ENCODE measurements around the gene POLR1G. TPM values are rescaled to one million over a fixed set of nuclear protein-coding genes. Genes with fewer than 3 reads are reported as not detected.

Gene POLR1G
- total RNA-seq, 1 donor from 2014 or later, result 24.4 TPM

DNA sequence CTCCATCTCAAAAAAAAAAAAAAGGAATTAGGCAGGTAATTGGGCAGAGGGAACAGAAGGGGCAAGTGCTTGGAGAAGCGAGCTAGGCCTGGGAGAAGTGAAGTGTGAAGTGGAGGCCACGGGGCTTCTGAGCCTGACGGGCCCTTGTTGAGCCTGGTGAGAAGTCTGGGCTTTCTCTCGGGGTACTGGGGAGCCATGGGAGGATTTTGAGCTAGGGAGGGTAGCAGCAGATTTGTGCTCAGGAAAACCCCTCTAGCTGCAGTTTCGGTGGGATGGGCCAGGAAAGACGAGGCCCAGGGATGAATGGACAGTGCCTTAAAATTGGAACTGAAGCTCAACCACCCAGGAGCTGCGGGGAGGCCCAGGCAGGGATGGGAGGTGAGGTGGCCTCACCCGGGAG, 8.0 kb downstream of the POLR1G start:
- Histone ChIP-seq H3K27me3 (ENCODE audit: control insufficient read depth, insufficient read depth, low read length) (no peaks in the 10 kb centered on the region), H3K4me3 (ENCODE audit: low read depth, low read length) (no peak overlapping the region), H3K36me3 (ENCODE audit: control insufficient read depth, insufficient read depth, low read length) (no peaks in the 10 kb centered on the region)
- no peak for DNase-seq (ENCODE audit: low read depth)
- TF ChIP-seq, protein P1, sequence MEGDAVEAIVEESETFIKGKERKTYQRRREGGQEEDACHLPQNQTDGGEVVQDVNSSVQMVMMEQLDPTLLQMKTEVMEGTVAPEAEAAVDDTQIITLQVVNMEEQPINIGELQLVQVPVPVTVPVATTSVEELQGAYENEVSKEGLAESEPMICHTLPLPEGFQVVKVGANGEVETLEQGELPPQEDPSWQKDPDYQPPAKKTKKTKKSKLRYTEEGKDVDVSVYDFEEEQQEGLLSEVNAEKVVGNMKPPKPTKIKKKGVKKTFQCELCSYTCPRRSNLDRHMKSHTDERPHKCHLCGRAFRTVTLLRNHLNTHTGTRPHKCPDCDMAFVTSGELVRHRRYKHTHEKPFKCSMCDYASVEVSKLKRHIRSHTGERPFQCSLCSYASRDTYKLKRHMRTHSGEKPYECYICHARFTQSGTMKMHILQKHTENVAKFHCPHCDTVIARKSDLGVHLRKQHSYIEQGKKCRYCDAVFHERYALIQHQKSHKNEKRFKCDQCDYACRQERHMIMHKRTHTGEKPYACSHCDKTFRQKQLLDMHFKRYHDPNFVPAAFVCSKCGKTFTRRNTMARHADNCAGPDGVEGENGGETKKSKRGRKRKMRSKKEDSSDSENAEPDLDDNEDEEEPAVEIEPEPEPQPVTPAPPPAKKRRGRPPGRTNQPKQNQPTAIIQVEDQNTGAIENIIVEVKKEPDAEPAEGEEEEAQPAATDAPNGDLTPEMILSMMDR (IDR thresholded peaks at IDR 0.05; ENCODE audit: insufficient read depth, low read length, poor library complexity, severe bottlenecking), result no peak

DNA sequence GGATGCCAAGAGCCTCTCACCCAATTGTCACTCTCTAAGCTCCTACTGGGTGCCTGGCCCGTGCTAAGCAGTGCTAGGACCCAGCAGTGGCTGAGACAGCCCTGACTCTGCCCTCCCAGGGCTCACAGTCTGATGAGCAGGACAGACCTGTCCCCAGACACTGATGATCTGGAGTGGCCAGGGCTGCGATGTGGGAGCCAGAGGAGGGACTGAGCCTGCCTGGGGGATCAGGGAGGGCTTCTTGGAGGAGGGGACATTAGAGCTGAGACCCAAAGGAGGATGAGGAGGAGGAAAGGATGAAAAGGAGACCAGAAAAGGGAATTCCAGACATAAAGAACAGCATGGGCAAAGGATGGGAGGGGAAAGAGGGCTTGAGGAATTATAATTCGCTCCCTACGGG, 10.7 kb downstream of the POLR1G start:
- H3K27me3 ChIP-seq (ENCODE audit: control insufficient read depth, insufficient read depth, low read length), result no peaks in the 10 kb centered on the region
- no peaks in the 10 kb centered on the region for H3K36me3 ChIP-seq (ENCODE audit: control insufficient read depth, insufficient read depth, low read length)

DNA sequence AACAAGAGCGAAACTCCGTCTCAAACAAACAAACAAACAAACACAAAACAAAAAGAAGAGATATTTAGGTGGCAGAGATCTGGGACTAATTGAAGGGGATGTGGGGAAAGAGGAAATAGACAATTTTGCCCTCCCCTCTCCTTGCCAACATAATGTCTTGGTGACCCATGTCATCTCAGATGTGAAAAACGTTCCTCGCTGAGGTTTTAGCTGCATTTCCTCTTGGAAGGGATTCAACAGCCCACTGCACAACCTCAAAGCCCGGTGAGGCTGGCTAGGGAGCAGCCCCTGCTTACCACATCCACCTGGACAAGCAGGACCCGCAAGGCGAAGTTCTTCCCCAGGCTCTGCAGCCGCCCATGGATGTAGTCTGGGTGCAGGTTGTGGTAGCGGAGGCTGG, 12.4 kb downstream of the POLR1G start:
- TF ChIP-seq, protein P1 (IDR thresholded peaks at IDR 0.05; ENCODE audit: insufficient read depth, low read length, poor library complexity, severe bottlenecking), result no peak
- Histone ChIP-seq H3K4me3 (ENCODE audit: low read depth, low read length) (no peak overlapping the region), H3K27me3 (ENCODE audit: control insufficient read depth, insufficient read depth, low read length) (no peaks in the 10 kb centered on the region), H3K36me3 (ENCODE audit: control insufficient read depth, insufficient read depth, low read length) (no peaks in the 10 kb centered on the region)
- no peak for DNase-seq (ENCODE audit: low read depth)

More for the DNA sequence above, 10.7 kb downstream of the POLR1G start:
- no peak for DNase-seq (ENCODE audit: low read depth)
- no peak overlapping the region for H3K4me3 ChIP-seq (ENCODE audit: low read depth, low read length)
- TF ChIP-seq, protein P1 (IDR thresholded peaks at IDR 0.05; ENCODE audit: insufficient read depth, low read length, poor library complexity, severe bottlenecking), result no peak

DNA sequence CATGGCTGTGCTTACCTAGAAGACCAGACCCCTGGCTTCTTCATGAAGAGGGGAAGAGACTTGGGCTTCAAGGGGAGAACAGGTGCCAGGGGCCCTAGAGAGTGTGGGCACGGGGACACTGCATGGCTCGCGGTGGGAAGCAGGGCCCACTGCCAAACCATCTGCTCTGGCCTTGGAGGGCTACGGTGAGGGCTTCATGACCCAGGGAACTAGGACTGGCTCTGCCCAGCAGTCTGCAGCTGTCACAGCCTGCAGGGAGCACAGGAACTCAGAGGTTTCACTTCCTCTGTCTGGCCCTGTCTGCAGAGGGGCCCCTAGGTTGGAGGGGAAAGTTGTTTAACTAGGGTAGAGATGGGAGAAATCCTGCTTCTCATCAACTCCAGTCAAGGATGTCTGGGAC, 13.0 kb downstream of the POLR1G start:
- H3K36me3 ChIP-seq (ENCODE audit: control insufficient read depth, insufficient read depth, low read length), result no peaks in the 10 kb centered on the region

DNA sequence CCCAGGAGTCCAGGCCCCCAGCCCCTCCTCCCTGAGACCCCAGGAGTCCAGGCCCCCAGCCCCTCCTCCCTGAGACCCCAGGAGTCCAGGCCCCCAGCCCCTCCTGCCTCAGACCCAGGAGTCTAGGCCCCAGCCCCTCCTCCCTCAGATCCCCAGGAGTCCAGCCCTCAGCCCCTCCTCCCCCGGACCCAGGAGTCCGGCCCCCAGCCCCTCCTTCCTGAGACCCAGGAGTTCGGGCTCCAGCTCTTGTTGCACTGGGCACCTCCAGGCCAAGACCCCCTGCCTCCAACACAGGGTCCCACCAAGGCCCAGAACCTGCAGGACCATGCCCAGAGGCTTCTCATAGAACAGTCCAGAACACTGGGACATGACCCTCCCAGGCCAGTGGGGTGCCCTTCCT, 13.5 kb downstream of the POLR1G start:
- DNase-seq (ENCODE audit: low read depth), result no peak
- TF ChIP-seq, protein P1 (IDR thresholded peaks at IDR 0.05; ENCODE audit: insufficient read depth, low read length, poor library complexity, severe bottlenecking), result no peak
- H3K4me3 ChIP-seq (ENCODE audit: low read depth, low read length), result no peak overlapping the region
- no peaks in the 10 kb centered on the region for H3K27me3 ChIP-seq (ENCODE audit: control insufficient read depth, insufficient read depth, low read length)
- no peaks in the 10 kb centered on the region for H3K36me3 ChIP-seq (ENCODE audit: control insufficient read depth, insufficient read depth, low read length)

More for the DNA sequence above, 13.0 kb downstream of the POLR1G start:
- H3K4me3 ChIP-seq (ENCODE audit: low read depth, low read length), result no peak overlapping the region
- no peaks in the 10 kb centered on the region for H3K27me3 ChIP-seq (ENCODE audit: control insufficient read depth, insufficient read depth, low read length)
- TF ChIP-seq, protein P1 (IDR thresholded peaks at IDR 0.05; ENCODE audit: insufficient read depth, low read length, poor library complexity, severe bottlenecking), result no peak
- DNase-seq (ENCODE audit: low read depth), result no peak

DNA sequence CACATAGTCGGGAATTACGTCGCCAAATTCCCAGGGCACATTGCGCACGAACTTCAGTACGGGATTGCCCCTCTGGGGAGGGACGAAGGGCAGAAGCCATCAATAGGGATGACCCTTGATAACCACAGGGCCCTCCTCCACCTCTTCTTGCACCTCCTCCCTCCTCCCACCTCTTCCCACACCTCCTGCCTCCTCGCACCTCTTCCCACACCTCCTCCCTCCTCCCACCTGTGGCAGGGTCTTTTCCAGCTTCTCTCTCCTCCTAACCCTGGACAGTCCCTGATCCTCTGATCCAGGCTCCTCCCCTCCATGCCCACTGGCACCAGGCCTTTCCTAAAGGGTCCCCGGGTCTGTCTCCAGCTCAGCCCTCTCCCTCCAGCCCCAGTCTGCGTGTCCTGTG, 13.9 kb downstream of the POLR1G start:
- no peaks in the 10 kb centered on the region for H3K27me3 ChIP-seq (ENCODE audit: control insufficient read depth, insufficient read depth, low read length)
- no peak for DNase-seq (ENCODE audit: low read depth)
- TF ChIP-seq, protein P1 (IDR thresholded peaks at IDR 0.05; ENCODE audit: insufficient read depth, low read length, poor library complexity, severe bottlenecking), result no peak
- H3K36me3 ChIP-seq (ENCODE audit: control insufficient read depth, insufficient read depth, low read length), result no peaks in the 10 kb centered on the region
- H3K4me3 ChIP-seq (ENCODE audit: low read depth, low read length), result no peak overlapping the region

All from kidney epithelial cell (primary cell).